ENCODE measurements around the gene RAB11FIP4.

DNA sequence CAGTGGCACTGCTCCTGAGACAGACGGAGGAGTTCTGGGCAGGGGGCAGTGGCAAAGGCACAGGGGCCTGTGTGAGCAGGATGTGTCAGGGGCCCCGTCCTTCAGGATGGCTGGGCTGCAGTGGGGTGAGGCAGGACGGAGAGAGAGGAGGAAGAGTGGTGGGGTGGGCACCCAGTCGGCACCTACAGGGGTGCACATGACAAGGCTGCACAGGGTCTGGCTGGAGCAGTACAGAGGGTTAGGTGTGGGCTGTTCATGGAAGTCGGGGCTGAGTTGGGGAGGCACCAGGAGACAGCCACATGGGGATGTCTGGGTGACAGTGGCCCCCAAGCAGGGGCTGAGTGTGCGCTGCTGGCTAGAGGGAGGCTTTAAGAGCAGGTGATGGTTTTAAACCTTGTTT, 106.0 kb downstream of the RAB11FIP4 start:
- TF ChIP-seq, protein P1, sequence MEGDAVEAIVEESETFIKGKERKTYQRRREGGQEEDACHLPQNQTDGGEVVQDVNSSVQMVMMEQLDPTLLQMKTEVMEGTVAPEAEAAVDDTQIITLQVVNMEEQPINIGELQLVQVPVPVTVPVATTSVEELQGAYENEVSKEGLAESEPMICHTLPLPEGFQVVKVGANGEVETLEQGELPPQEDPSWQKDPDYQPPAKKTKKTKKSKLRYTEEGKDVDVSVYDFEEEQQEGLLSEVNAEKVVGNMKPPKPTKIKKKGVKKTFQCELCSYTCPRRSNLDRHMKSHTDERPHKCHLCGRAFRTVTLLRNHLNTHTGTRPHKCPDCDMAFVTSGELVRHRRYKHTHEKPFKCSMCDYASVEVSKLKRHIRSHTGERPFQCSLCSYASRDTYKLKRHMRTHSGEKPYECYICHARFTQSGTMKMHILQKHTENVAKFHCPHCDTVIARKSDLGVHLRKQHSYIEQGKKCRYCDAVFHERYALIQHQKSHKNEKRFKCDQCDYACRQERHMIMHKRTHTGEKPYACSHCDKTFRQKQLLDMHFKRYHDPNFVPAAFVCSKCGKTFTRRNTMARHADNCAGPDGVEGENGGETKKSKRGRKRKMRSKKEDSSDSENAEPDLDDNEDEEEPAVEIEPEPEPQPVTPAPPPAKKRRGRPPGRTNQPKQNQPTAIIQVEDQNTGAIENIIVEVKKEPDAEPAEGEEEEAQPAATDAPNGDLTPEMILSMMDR (IDR thresholded peaks at IDR 0.05), result no peak
- no peak for TF ChIP-seq ZFX (IDR thresholded peaks at IDR 0.05; ENCODE audit: borderline replicate concordance)

All from 22Rv1 (cell line).